ENCODE measurements around the gene ICAM4. TPM values are rescaled to one million over a fixed set of nuclear protein-coding genes. Genes with fewer than 3 reads are reported as not detected.

Gene ICAM4
- total and polyA plus RNA-seq, 2 of the 13 experiments (the other 11 are each of a cell fraction or from before 2014, with no cell fraction given), result 2.9 to 4.0 TPM

GRCh38 chr19:10332965-10333757, 46.4 kb downstream of the ICAM4 start, which contains the start of gene RAVER1 (continued):
- TF ChIP-seq KLF11 (CRISPR knock-in tag; IDR thresholded peaks at IDR 0.05) (peak; percentile 91; the same call in 1 of the 2 replicates), ZNF224 (CRISPR knock-in tag; IDR thresholded peaks at IDR 0.05) (no peak), ZNF761 (CRISPR knock-in tag; conservative IDR thresholded peaks at IDR 0.05) (0 out of 2 replicates have a peak, but pooled peaks have one; percentile 83), ZNF281 (CRISPR knock-in tag; IDR thresholded peaks at IDR 0.05; ENCODE audit: borderline replicate concordance) (no peak), ZNF639 (CRISPR knock-in tag; conservative IDR thresholded peaks at IDR 0.05) (peak; percentile 62; the same call in 1 of the 2 replicates), HNF1B (CRISPR knock-in tag; IDR thresholded peaks at IDR 0.05) (peak; percentile 71; the same call in 1 of the 2 replicates), ZNF230 (CRISPR knock-in tag; IDR thresholded peaks at IDR 0.05) (peak; percentile 59; the same call in 1 of the 2 replicates), ATF1 (CRISPR knock-in tag; IDR thresholded peaks at IDR 0.05) (no peak), JUND (CRISPR knock-in tag; IDR thresholded peaks at IDR 0.05) (no peak), THAP8 (CRISPR knock-in tag; IDR thresholded peaks at IDR 0.05; ENCODE audit: borderline replicate concordance) (no peak), ZNF567 (CRISPR knock-in tag; IDR thresholded peaks at IDR 0.05; ENCODE audit: borderline replicate concordance) (0 out of 2 replicates have a peak, but pooled peaks have one; percentile 6), CTCF (CRISPR knock-in tag; IDR thresholded peaks at IDR 0.05) (no peak), NCOA2 (CRISPR knock-in tag; IDR thresholded peaks at IDR 0.05) (peak; percentile 43), NFE2L2 (IDR thresholded peaks at IDR 0.05; ENCODE audit: low read length) (no peak), MYNN (CRISPR knock-in tag; IDR thresholded peaks at IDR 0.05; ENCODE audit: low read depth) (peak; percentile 39; the same call in 1 of the 2 replicates), CBX1 (IDR thresholded peaks at IDR 0.05; ENCODE audit: low read depth) (no peak), TCF12 (IDR thresholded peaks at IDR 0.05) (no peak), TCF12 (CRISPR knock-in tag; IDR thresholded peaks at IDR 0.05) (peak; percentile 66; the same call in 1 of the 2 replicates), BORCS8-MEF2B (CRISPR knock-in tag; IDR thresholded peaks at IDR 0.05) (no peak; the same call in none of the 2 replicates), SMAD9 (CRISPR knock-in tag; IDR thresholded peaks at IDR 0.05) (no peak), STAG1 (CRISPR knock-in tag; IDR thresholded peaks at IDR 0.05) (no peak), AHR (CRISPR knock-in tag; IDR thresholded peaks at IDR 0.05) (0 out of 2 replicates have a peak, but pooled peaks have one; percentile 9)
